GM10266 (cell line): ENCODE data around the gene RBFOX2.

Experiments used
- DNase-seq: peaks from one replicate; pipeline ENCODE4 v3.0.0; 2012; ENCODE audit errors: extremely low spot score
- CTCF ChIP-seq: IDR thresholded peaks from 2 replicates; pipeline ENCODE4 v1.5.1; 2012; ENCODE audit warnings: mild to moderate bottlenecking, low read depth; ENCODE audit not compliant: control insufficient read depth, insufficient read depth; ENCODE audit errors: missing control alignments

The RBFOX2 gene

GRCh38 chr22:35963237-35963810 is 65.3 kb downstream of the RBFOX2 start:
- no peak for TF ChIP-seq CTCF
- DNase-seq = no peak

GRCh38 chr22:35961480-35962295 is 66.9 kb downstream of the RBFOX2 start:
- TF ChIP-seq CTCF = no peak
- DNase-seq = no peak

GRCh38 chr22:35960854-35961253 is 67.8 kb downstream of the RBFOX2 start:
- no peak for TF ChIP-seq CTCF
- no peak for DNase-seq

- DNase-seq = no peak
- no peak for TF ChIP-seq CTCF
Measured at GRCh38 chr22:35959121-35959800, 69.4 kb downstream of the RBFOX2 start.

- DNase-seq = no peak
- no peak for TF ChIP-seq CTCF
Measured at GRCh38 chr22:35958334-35958733, 70.3 kb downstream of the RBFOX2 start.

GRCh38 chr22:35957589-35957988 is 71.0 kb downstream of the RBFOX2 start:
- TF ChIP-seq CTCF = no peak
- DNase-seq = no peak

- DNase-seq = no peak
- TF ChIP-seq CTCF = no peak
Measured at GRCh38 chr22:35956850-35957249, 71.8 kb downstream of the RBFOX2 start.
